K562 (cell line): ENCODE results near the gene KAT7. TPM values are rescaled to one million over a fixed set of nuclear protein-coding genes. Genes with fewer than 3 reads are reported as not detected.
A peak's percentile ranks its signal among the peaks of the same experiment; 100 is the strongest.

ENCODE experiments used
- BRF1 ChIP-seq: IDR thresholded peaks from 3 replicates; pipeline ENCODE4 v1.6.1; 2011; ENCODE audit warnings: borderline replicate concordance, mild to moderate bottlenecking; ENCODE audit not compliant: insufficient read length; ENCODE audit errors: extremely low read depth
- CBX2 ChIP-seq: fragments of 200-600 bp; sonication (generic); IDR thresholded peaks from one replicate; pipeline ENCODE4 v1.6.1; 2012; ENCODE audit warnings: mild to moderate bottlenecking, low read length, inconsistent platforms; ENCODE audit not compliant: insufficient read depth, poor library complexity, severe bottlenecking
- CHD2 ChIP-seq: IDR thresholded peaks from 2 replicates; pipeline ENCODE4 v1.6.1; 2011; ENCODE audit warnings: low read depth, low read length
- ELF1 ChIP-seq: fragments of 200-800 bp; sonication (Bioruptor generic); IDR thresholded peaks from 2 replicates; pipeline ENCODE4 v1.6.1; 2016; ENCODE audit warnings: missing genetic modification characterization, missing compliant biosample characterization
- FOXK1 ChIP-seq: sonication (generic); formaldehyde crosslinking; IDR thresholded peaks from 2 replicates; pipeline ENCODE4 v1.8.0; 2022; ENCODE audit warnings: missing genetic modification reagents, mild to moderate bottlenecking, borderline replicate concordance
- HMG20B ChIP-seq: fragments of 250-450 bp; sonication (Bioruptor Pico); IDR thresholded peaks from 2 replicates; pipeline ENCODE4 v1.5.0; 2021; ENCODE audit warnings: mild to moderate bottlenecking
- HSF4 ChIP-seq: fragments of 250-450 bp; sonication (Bioruptor Pico); IDR thresholded peaks from 2 replicates; pipeline ENCODE4 v2.1.2; 2022; ENCODE audit warnings: mild to moderate bottlenecking, moderate library complexity, borderline replicate concordance
- MEIS2 ChIP-seq: fragments of 450-650 bp; IDR thresholded peaks from 2 replicates; pipeline ENCODE4 v1.6.1; 2014; ENCODE audit warnings: mild to moderate bottlenecking; ENCODE audit not compliant: partially characterized antibody
- NFRKB ChIP-seq: fragments of 450-650 bp; IDR thresholded peaks from 2 replicates; pipeline ENCODE4 v1.6.1; 2016; ENCODE audit warnings: low read depth
- OTX1 ChIP-seq: fragments of 450-650 bp; formaldehyde crosslinking; IDR thresholded peaks from 2 replicates; pipeline ENCODE4 v1.4.0; 2022; ENCODE audit warnings: mild to moderate bottlenecking
- PKNOX1 ChIP-seq: fragments of 450-650 bp; IDR thresholded peaks from 2 replicates; pipeline ENCODE4 v1.6.1; 2016
- POLR3A ChIP-seq: IDR thresholded peaks from 2 replicates; pipeline ENCODE4 v1.6.1; 2011; ENCODE audit warnings: borderline replicate concordance, mild to moderate bottlenecking, moderate library complexity; ENCODE audit not compliant: insufficient read length, insufficient read depth; ENCODE audit errors: extremely low read depth
- RBM17 ChIP-seq: fragments of 200-400 bp; formaldehyde crosslinking; IDR thresholded peaks from 2 replicates; pipeline ENCODE4 v1.6.1; 2017; ENCODE audit warnings: low read depth, mild to moderate bottlenecking, low read length, borderline replicate concordance
- TAF15 ChIP-seq: fragments of 200-400 bp; formaldehyde crosslinking; IDR thresholded peaks from 2 replicates; pipeline ENCODE4 v1.6.1; 2017; ENCODE audit warnings: mild to moderate bottlenecking, low read depth, low read length, moderate library complexity
- TGIF2 ChIP-seq: sonication (generic); formaldehyde crosslinking; IDR thresholded peaks from 2 replicates; pipeline ENCODE4 v1.8.1; 2022; ENCODE audit warnings: mild to moderate bottlenecking, missing genetic modification reagents, moderate library complexity
- ZKSCAN8 ChIP-seq: fragments of 200-800 bp; sonication (Bioruptor generic); IDR thresholded peaks from 2 replicates; pipeline ENCODE4 v1.6.1; 2016; ENCODE audit warnings: missing genetic modification characterization, missing compliant biosample characterization
- ZNF436 ChIP-seq: fragments of 250-450, 450-650 bp; sonication (Bioruptor Pico); formaldehyde crosslinking; IDR thresholded peaks from 2 replicates; pipeline ENCODE4 v1.7.0; 2020; ENCODE audit warnings: mild to moderate bottlenecking
- ZNF444 ChIP-seq: fragments of 250-450 bp; sonication (Bioruptor Pico); IDR thresholded peaks from 2 replicates; pipeline ENCODE4 v1.4.0; 2020; ENCODE audit warnings: mild to moderate bottlenecking, moderate library complexity
- ZNF766 ChIP-seq: fragments of 200-800 bp; sonication (Bioruptor generic); conservative IDR thresholded peaks from 2 replicates; pipeline ENCODE4 v1.6.1; 2016; ENCODE audit warnings: missing genetic modification characterization, missing compliant biosample characterization
- polyA plus RNA-seq, 8 experiments: library from polyadenylated mRNA; depleted of rRNA in 4 of 8; stranded (reverse) in 5 of 8; unstranded in 3 of 8; fragments of >200 nt; fragmentation: Nextera tagmentation in 2 of 8; fragmentation: Illumina TruSeq in 1 of 8; extraction: Ambion mirVana in 2 of 8; extraction: Trizol in 1 of 8; gene quantifications; 2 replicates each; pipeline versions ENCODE4 v1.2.1 to v1.2.3, GENCODE V29; 2011 to 2014; ENCODE audit warnings: inconsistent platforms in 1 of 8, missing spikeins in 1 of 8
- total RNA-seq, 7 experiments: library from RNA; depleted of rRNA in 6 of 7; stranded (reverse); fragments of >200 nt in 6 of 7; fragmentation: Illumina TruSeq in 2 of 7; extraction: Trizol in 2 of 7; gene quantifications; 2 replicates each; pipeline versions ENCODE4 v1.2.1 to v1.2.3, GENCODE V29; 2011 to 2021; ENCODE audit warnings: low replicate concordance in 1 of 7
- TF ChIP-seq, protein P1 (sequence below): fragments of 450-650 bp; IDR thresholded peaks from 2 replicates; pipeline ENCODE4 v1.6.1; 2016; ENCODE audit warnings: low read depth

Gene KAT7
- total and polyA plus RNA-seq, 9 of the 15 experiments (the other 6 are each of a cell fraction or from before 2014, with no cell fraction given), result 10.8 to 57.3 (median 34.8) TPM

DNA sequence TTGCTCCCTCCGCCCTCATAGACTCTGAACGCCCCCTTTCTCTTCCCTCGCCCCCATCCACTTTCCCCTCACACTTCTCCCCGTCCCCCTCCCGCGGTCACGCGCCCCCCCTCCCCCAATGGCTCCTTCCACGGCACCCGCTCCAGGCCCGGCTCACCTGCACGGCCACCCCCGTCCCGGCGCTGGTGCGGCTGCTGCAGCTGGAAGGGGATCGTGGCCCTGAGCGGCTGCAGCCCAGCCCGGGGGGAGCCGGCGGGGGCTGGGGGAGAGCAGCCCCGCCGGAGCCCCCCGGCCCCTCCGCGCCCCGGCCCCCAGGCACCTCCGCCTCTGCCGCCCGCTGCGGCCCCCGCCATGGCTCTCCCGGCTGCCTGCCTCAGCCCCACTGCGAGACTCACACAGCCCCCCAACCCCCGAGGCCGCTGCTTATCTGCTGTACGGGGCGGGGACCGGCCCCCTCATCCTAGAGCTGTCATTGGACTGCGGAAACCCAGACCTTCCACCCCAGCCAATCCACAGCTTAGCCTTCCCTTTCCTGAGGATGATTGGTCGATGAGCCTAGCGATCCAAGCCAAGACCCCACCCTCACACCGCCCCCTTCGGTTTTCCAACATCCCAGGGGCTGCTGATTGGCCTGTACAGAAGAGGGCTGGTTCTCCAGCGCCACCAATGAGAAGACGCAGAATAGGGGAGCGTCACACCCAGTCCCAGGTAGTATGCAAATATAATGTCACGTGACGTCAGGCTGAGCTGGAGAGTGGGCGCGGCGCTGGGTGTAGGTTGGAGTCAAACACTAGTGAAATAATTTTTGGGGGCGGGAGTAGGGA is 24.5 kb upstream of the KAT7 start, which contains the start of gene FAM117A (continued):
- TF ChIP-seq NFRKB (no peak), TGIF2 (CRISPR knock-in tag) (no peak), ELF1 (tag) (no peak), HSF4 (CRISPR knock-in tag) (no peak), HMG20B (CRISPR knock-in tag) (no peak), PKNOX1 (peak; percentile 99), BRF1 (no peak), ZNF766 (CRISPR knock-in tag) (no peak), ZNF444 (CRISPR knock-in tag) (no peak), ZKSCAN8 (CRISPR knock-in tag) (no peak), POLR3A (no peak), ZNF436 (CRISPR knock-in tag) (no peak), RBM17 (no peak), CBX2 (no peak), TAF15 (no peak), FOXK1 (no peak), OTX1 (CRISPR knock-in tag) (0 out of 2 replicates have a peak, but pooled peaks have one; percentile 11), CHD2 (peak; percentile 84), MEIS2 (peak; percentile 17)
- TF ChIP-seq, protein P1, sequence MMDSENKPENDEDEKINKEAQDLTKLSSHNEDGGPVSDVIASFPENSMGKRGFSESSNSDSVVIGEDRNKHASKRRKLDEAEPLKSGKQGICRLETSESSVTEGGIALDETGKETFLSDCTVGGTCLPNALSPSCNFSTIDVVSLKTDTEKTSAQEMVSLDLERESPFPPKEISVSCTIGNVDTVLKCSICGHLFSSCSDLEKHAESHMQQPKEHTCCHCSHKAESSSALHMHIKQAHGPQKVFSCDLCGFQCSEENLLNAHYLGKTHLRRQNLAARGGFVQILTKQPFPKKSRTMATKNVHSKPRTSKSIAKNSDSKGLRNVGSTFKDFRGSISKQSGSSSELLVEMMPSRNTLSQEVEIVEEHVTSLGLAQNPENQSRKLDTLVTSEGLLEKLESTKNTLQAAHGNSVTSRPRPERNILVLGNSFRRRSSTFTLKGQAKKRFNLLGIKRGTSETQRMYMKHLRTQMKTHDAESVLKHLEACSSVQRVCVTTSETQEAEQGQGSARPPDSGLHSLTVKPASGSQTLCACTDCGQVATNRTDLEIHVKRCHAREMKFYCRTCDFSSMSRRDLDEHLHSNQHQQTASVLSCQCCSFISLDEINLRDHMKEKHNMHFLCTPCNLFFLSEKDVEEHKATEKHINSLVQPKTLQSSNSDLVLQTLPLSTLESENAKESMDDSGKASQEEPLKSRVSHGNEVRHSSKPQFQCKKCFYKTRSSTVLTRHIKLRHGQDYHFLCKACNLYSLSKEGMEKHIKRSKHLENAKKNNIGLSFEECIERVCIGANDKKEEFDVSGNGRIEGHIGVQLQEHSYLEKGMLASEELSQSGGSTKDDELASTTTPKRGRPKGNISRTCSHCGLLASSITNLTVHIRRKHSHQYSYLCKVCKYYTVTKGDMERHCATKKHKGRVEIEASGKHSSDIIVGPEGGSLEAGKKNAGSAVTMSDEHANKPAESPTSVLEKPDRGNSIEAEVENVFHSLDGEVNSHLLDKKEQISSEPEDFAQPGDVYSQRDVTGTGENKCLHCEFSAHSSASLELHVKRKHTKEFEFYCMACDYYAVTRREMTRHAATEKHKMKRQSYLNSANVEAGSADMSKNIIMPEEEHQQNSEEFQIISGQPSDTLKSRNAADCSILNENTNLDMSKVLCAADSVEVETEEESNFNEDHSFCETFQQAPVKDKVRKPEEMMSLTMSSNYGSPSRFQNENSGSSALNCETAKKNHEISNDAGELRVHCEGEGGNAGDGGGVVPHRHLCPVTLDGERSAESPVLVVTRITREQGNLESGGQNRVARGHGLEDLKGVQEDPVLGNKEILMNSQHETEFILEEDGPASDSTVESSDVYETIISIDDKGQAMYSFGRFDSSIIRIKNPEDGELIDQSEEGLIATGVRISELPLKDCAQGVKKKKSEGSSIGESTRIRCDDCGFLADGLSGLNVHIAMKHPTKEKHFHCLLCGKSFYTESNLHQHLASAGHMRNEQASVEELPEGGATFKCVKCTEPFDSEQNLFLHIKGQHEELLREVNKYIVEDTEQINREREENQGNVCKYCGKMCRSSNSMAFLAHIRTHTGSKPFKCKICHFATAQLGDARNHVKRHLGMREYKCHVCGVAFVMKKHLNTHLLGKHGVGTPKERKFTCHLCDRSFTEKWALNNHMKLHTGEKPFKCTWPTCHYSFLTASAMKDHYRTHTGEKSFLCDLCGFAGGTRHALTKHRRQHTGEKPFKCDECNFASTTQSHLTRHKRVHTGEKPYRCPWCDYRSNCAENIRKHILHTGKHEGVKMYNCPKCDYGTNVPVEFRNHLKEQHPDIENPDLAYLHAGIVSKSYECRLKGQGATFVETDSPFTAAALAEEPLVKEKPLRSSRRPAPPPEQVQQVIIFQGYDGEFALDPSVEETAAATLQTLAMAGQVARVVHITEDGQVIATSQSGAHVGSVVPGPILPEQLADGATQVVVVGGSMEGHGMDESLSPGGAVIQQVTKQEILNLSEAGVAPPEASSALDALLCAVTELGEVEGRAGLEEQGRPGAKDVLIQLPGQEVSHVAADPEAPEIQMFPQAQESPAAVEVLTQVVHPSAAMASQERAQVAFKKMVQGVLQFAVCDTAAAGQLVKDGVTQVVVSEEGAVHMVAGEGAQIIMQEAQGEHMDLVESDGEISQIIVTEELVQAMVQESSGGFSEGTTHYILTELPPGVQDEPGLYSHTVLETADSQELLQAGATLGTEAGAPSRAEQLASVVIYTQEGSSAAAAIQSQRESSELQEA, result no peak
